K562 (cell line): Measurements from ENCODE around the gene SRBD1. TPM values are rescaled to one million over a fixed set of nuclear protein-coding genes. Genes with fewer than 3 reads are reported as not detected.

ENCODE experiments used
- CBX5 ChIP-seq: IDR thresholded peaks from 2 replicates; pipeline ENCODE4 v1.6.1; 2014; ENCODE audit warnings: low read depth, borderline replicate concordance
- ETV1 ChIP-seq: fragments of 450-650 bp; conservative IDR thresholded peaks from 2 replicates; pipeline ENCODE4 v1.6.1; 2016; ENCODE audit warnings: missing genetic modification characterization, control low read depth, low read depth, missing compliant biosample characterization
- GATAD2A ChIP-seq: fragments of 450-650 bp; IDR thresholded peaks from 2 replicates; pipeline ENCODE4 v1.6.1; 2017
- HDAC3 ChIP-seq: fragments of 450-650 bp; IDR thresholded peaks from 2 replicates; pipeline ENCODE4 v1.6.1; 2018; ENCODE audit warnings: borderline replicate concordance, mild to moderate bottlenecking, moderate library complexity; ENCODE audit not compliant: partially characterized antibody
- MXI1 ChIP-seq: IDR thresholded peaks from 2 replicates; pipeline ENCODE4 v1.6.1; 2011; ENCODE audit warnings: low read depth, mild to moderate bottlenecking, improper control_type of control experiment, low read length
- NR3C1 ChIP-seq: sonication (generic); formaldehyde crosslinking; IDR thresholded peaks from 2 replicates; pipeline ENCODE4 v1.8.1; 2022; ENCODE audit warnings: missing genetic modification reagents
- NUFIP1 ChIP-seq: fragments of 450-650 bp; IDR thresholded peaks from 2 replicates; pipeline ENCODE4 v1.6.1; 2018; ENCODE audit not compliant: partially characterized antibody
- SPI1 ChIP-seq: IDR thresholded peaks from 2 replicates; pipeline ENCODE4 v1.6.1; 2011; ENCODE audit warnings: low read depth, low read length, control low read depth, borderline replicate concordance
- TAF1 ChIP-seq: IDR thresholded peaks from 2 replicates; pipeline ENCODE4 v1.6.1; 2011; ENCODE audit warnings: mild to moderate bottlenecking, low read length, moderate library complexity; ENCODE audit not compliant: insufficient read depth, control insufficient read depth, severe bottlenecking; ENCODE audit errors: extremely low read depth
- polyA plus RNA-seq, 8 experiments: library from polyadenylated mRNA; depleted of rRNA in 4 of 8; stranded (reverse) in 5 of 8; unstranded in 3 of 8; fragments of >200 nt; fragmentation: Nextera tagmentation in 2 of 8; fragmentation: Illumina TruSeq in 1 of 8; extraction: Ambion mirVana in 2 of 8; extraction: Trizol in 1 of 8; gene quantifications; 2 replicates each; pipeline versions ENCODE4 v1.2.1 to v1.2.3, GENCODE V29; 2011 to 2014; ENCODE audit warnings: inconsistent platforms in 1 of 8, missing spikeins in 1 of 8
- total RNA-seq, 7 experiments: library from RNA; depleted of rRNA in 6 of 7; stranded (reverse); fragments of >200 nt in 6 of 7; fragmentation: Illumina TruSeq in 2 of 7; extraction: Trizol in 2 of 7; gene quantifications; 2 replicates each; pipeline versions ENCODE4 v1.2.1 to v1.2.3, GENCODE V29; 2011 to 2021; ENCODE audit warnings: low replicate concordance in 1 of 7
- TF ChIP-seq, protein P1 (sequence below): fragments of 450-650 bp; IDR thresholded peaks from 2 replicates; pipeline ENCODE4 v1.6.1; 2018; ENCODE audit warnings: mild to moderate bottlenecking, low read depth; ENCODE audit not compliant: partially characterized antibody
- TF ChIP-seq, protein P2 (sequence below): fragments of 450-650 bp; IDR thresholded peaks from 2 replicates; pipeline ENCODE4 v1.6.1; 2016
- TF ChIP-seq, protein P3 (sequence below): fragments of 150-350 bp; IDR thresholded peaks from 2 replicates; pipeline ENCODE4 v1.6.1; 2014; ENCODE audit warnings: low read depth, mild to moderate bottlenecking, low read length, borderline replicate concordance
- TF ChIP-seq, protein P4 (sequence below): fragments of 200-800 bp; sonication (Bioruptor generic); IDR thresholded peaks from 2 replicates; pipeline ENCODE4 v1.6.1; 2016; ENCODE audit warnings: missing genetic modification characterization, missing compliant biosample characterization
- TF ChIP-seq, protein P5 (sequence below): fragments of 450-650 bp; conservative IDR thresholded peaks from 2 replicates; pipeline ENCODE4 v1.6.1; 2016; ENCODE audit warnings: missing genetic modification characterization, low read depth, mild to moderate bottlenecking, control low read depth, missing compliant biosample characterization

SRBD1 gene
- total and polyA plus RNA-seq, 9 of the 15 experiments (the other 6 are each of a cell fraction or from before 2014, with no cell fraction given): 6.9 to 23.2 (median 14.7) TPM

DNA sequence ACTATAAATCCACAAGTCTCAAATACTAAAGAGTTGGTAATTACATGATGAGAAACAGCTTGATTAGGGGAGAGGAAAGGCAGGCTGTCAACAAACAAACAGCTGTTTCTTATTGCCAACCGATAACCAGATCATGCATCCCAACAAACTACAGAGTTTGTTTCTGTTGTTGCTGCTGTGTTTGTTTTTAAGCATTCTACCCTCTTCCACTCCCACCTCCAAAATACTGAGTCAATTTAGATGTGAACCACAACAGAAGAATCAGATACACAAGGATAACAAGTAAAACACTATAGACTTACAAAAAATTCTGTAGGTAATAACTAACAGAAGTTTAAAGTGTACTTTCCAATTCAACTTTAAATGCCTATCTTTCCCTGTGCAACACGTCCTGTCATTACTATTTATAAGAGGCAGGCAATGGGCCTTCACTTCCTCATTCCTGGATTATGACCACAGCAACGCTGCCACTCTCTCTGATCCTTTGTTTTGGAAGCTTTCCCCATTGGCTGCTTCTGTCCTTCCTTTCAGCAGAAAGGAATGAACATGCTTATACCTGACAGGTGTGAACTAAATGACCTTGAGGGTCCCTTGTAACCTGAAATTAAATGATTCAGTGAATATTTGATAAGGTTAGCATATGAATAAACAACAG lies 152.0 kb downstream of the SRBD1 start (continued):
- TF ChIP-seq, protein P1, sequence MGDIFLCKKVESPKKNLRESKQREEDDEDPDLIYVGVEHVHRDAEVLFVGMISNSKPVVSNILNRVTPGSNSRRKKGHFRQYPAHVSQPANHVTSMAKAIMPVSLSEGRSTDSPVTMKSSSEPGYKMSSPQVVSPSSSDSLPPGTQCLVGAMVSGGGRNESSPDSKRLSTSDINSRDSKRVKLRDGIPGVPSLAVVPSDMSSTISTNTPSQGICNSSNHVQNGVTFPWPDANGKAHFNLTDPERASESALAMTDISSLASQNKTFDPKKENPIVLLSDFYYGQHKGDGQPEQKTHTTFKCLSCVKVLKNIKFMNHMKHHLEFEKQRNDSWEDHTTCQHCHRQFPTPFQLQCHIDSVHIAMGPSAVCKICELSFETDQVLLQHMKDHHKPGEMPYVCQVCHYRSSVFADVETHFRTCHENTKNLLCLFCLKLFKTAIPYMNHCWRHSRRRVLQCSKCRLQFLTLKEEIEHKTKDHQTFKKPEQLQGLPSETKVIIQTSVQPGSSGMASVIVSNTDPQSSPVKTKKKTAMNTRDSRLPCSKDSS: no peak
- TF ChIP-seq, protein P2, sequence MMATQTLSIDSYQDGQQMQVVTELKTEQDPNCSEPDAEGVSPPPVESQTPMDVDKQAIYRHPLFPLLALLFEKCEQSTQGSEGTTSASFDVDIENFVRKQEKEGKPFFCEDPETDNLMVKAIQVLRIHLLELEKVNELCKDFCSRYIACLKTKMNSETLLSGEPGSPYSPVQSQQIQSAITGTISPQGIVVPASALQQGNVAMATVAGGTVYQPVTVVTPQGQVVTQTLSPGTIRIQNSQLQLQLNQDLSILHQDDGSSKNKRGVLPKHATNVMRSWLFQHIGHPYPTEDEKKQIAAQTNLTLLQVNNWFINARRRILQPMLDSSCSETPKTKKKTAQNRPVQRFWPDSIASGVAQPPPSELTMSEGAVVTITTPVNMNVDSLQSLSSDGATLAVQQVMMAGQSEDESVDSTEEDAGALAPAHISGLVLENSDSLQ: peak; percentile 39; the same call in 1 of the 2 replicates
- TF ChIP-seq GATAD2A (no peak), NR3C1 (CRISPR knock-in tag) (no peak), SPI1 (peak; percentile 97), CBX5 (no peak), MXI1 (no peak), TAF1 (no peak), NUFIP1 (no peak), ETV1 (no peak), HDAC3 (no peak)
- TF ChIP-seq, protein P3, sequence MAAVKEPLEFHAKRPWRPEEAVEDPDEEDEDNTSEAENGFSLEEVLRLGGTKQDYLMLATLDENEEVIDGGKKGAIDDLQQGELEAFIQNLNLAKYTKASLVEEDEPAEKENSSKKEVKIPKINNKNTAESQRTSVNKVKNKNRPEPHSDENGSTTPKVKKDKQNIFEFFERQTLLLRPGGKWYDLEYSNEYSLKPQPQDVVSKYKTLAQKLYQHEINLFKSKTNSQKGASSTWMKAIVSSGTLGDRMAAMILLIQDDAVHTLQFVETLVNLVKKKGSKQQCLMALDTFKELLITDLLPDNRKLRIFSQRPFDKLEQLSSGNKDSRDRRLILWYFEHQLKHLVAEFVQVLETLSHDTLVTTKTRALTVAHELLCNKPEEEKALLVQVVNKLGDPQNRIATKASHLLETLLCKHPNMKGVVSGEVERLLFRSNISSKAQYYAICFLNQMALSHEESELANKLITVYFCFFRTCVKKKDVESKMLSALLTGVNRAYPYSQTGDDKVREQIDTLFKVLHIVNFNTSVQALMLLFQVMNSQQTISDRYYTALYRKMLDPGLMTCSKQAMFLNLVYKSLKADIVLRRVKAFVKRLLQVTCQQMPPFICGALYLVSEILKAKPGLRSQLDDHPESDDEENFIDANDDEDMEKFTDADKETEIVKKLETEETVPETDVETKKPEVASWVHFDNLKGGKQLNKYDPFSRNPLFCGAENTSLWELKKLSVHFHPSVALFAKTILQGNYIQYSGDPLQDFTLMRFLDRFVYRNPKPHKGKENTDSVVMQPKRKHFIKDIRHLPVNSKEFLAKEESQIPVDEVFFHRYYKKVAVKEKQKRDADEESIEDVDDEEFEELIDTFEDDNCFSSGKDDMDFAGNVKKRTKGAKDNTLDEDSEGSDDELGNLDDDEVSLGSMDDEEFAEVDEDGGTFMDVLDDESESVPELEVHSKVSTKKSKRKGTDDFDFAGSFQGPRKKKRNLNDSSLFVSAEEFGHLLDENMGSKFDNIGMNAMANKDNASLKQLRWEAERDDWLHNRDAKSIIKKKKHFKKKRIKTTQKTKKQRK: no peak
- TF ChIP-seq, protein P4, sequence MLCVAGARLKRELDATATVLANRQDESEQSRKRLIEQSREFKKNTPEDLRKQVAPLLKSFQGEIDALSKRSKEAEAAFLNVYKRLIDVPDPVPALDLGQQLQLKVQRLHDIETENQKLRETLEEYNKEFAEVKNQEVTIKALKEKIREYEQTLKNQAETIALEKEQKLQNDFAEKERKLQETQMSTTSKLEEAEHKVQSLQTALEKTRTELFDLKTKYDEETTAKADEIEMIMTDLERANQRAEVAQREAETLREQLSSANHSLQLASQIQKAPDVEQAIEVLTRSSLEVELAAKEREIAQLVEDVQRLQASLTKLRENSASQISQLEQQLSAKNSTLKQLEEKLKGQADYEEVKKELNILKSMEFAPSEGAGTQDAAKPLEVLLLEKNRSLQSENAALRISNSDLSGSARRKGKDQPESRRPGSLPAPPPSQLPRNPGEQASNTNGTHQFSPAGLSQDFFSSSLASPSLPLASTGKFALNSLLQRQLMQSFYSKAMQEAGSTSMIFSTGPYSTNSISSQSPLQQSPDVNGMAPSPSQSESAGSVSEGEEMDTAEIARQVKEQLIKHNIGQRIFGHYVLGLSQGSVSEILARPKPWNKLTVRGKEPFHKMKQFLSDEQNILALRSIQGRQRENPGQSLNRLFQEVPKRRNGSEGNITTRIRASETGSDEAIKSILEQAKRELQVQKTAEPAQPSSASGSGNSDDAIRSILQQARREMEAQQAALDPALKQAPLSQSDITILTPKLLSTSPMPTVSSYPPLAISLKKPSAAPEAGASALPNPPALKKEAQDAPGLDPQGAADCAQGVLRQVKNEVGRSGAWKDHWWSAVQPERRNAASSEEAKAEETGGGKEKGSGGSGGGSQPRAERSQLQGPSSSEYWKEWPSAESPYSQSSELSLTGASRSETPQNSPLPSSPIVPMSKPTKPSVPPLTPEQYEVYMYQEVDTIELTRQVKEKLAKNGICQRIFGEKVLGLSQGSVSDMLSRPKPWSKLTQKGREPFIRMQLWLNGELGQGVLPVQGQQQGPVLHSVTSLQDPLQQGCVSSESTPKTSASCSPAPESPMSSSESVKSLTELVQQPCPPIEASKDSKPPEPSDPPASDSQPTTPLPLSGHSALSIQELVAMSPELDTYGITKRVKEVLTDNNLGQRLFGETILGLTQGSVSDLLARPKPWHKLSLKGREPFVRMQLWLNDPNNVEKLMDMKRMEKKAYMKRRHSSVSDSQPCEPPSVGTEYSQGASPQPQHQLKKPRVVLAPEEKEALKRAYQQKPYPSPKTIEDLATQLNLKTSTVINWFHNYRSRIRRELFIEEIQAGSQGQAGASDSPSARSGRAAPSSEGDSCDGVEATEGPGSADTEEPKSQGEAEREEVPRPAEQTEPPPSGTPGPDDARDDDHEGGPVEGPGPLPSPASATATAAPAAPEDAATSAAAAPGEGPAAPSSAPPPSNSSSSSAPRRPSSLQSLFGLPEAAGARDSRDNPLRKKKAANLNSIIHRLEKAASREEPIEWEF (CRISPR knock-in tag): no peak
- TF ChIP-seq, protein P5, sequence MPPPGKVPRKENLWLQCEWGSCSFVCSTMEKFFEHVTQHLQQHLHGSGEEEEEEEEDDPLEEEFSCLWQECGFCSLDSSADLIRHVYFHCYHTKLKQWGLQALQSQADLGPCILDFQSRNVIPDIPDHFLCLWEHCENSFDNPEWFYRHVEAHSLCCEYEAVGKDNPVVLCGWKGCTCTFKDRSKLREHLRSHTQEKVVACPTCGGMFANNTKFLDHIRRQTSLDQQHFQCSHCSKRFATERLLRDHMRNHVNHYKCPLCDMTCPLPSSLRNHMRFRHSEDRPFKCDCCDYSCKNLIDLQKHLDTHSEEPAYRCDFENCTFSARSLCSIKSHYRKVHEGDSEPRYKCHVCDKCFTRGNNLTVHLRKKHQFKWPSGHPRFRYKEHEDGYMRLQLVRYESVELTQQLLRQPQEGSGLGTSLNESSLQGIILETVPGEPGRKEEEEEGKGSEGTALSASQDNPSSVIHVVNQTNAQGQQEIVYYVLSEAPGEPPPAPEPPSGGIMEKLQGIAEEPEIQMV (tag): no peak
